ENCODE data around the gene TNFRSF1A.
A peak's percentile ranks its signal among the peaks of the same experiment; 100 is the strongest.

Gene TNFRSF1A

DNA sequence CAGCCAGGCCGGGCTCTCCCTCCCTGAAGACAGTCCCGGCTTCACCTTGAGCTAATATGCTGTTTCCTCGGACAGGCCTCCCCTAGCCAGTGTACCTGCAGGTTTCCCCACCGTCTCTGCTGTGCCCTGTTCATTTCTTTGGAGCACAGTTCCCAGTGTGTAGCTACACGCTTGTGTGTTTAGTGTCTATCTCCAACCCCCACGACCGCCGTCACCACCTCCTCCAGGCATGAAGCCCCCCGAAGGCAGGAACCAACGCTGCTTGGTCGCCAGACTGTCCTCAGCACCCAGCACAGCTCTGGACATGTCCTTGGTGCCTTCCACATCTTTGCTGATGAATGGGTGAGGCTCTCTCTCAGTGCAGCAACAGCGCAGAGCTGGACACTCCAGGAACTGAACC lies 57.6 kb downstream of the TNFRSF1A start:
- peaks cover 2% of the 10 kb centered on the region for H3K36me3 Mint-ChIP-seq (ENCODE audit: insufficient read depth)
- H3K9me3 Mint-ChIP-seq, result no peaks in the 10 kb centered on the region
- H3K27me3 Mint-ChIP-seq, result peaks cover 49% of the 10 kb centered on the region
- H3K27ac Mint-ChIP-seq (ENCODE audit: low read depth), result no peak overlapping the region
- no peak overlapping the region for H3K4me3 Mint-ChIP-seq
- H3K4me1 Mint-ChIP-seq, result peaks cover 7% of the 10 kb centered on the region
- DNase-seq (ENCODE audit: low spot score in 2 of 2) (no peak), ATAC-seq (replicated peaks; ENCODE audit: extremely low read depth, poor library complexity, severe bottlenecking) (no peak)

GRCh38 chr12:6282453-6282840 lies 59.4 kb downstream of the TNFRSF1A start:
- no peak for DNase-seq (ENCODE audit: low spot score in 2 of 2)
- Mint-ChIP-seq H3K9me3 (no peaks in the 10 kb centered on the region), H3K27ac (ENCODE audit: low read depth) (no peak overlapping the region), H3K36me3 (ENCODE audit: insufficient read depth) (peaks cover 2% of the 10 kb centered on the region), H3K4me3 (no peak overlapping the region), H3K27me3 (peaks cover 34% of the 10 kb centered on the region), H3K4me1 (peaks cover 7% of the 10 kb centered on the region)
- no peak for ATAC-seq (replicated peaks; ENCODE audit: extremely low read depth, poor library complexity, severe bottlenecking)

DNA sequence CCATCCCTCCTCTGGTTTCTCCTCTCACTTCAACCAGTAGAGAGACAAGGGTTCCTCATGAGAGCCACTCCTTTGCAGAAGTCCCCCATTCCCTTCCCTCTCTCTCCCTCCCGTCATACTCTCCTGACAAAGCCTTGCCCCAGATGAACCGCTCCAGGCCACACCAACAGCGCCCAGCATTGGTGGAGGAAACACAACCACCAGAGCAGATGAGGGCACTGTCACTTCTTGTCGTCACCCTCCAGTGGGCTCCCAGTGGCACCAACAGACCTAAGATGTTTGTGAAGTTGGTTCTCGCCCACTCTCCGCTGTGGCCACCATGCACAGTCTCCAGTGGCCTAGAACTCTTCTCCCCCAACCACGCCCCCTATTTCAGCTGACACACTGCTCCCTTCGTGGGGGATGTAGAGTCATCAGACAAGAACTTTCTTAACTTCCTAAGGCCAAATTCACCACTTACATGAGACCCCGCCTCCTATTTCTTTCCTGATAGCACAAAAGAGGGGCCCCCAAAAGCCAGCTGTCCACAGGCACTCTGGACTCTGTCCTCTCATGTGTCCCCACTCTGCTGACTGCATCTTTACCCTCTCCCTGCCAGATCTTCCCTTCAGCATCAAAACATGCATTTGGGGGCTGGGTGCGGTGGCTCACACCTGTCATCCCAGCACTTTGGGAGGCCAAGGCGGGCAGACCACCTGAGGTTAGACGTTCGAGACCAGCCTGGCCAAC lies 60.6 kb downstream of the TNFRSF1A start:
- Mint-ChIP-seq H3K36me3 (ENCODE audit: insufficient read depth) (peaks cover 2% of the 10 kb centered on the region), H3K4me1 (peaks cover 7% of the 10 kb centered on the region), H3K27ac (ENCODE audit: low read depth) (no peak overlapping the region), H3K27me3 (peaks cover 44% of the 10 kb centered on the region), H3K9me3 (no peaks in the 10 kb centered on the region), H3K4me3 (no peak overlapping the region)
- DNase-seq (ENCODE audit: low spot score in 2 of 2) (no peak), ATAC-seq (replicated peaks; ENCODE audit: extremely low read depth, poor library complexity, severe bottlenecking) (no peak)

DNA sequence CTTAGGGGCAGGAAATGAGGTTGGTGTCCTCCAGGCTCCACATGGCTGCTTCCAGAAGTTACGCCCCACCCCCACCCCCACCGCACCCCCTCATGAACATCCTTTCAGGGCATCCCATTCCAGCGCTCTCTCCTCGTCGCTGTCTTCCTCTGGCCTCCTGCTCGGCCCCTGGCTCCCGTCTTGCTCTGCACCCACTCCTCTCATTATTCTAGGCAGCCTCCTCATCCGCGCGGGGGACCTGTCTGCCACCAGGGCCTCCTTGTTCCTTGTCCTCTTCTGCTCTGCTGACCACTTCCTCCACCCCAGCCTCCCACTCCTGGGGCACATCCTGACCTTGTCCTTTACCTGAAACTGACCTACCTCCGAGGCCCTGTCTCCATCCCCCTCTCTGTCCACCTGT lies 61.2 kb downstream of the TNFRSF1A start:
- peaks cover 7% of the 10 kb centered on the region for H3K4me1 Mint-ChIP-seq
- no peak overlapping the region for H3K4me3 Mint-ChIP-seq

DNA sequence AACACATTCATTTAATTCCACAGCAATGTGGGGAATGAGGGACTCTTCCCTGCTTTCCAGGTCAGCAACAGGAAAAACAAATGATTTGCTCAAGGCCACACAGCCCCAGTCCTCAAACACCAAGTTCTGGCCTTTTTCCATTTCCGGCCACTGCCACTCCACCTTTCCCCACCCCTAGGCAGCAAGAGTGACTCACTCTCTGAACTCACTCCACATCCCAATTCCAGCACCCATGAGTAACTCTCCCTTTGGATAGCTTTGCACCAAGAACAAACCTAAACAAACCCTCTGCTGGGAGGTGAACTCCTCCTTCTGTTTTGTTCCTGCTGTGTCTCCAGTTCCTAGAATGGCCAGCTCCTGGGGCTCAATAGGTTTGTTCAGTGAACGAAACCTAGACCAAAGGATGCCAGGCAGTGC lies 61.8 kb downstream of the TNFRSF1A start:
- Mint-ChIP-seq H3K4me1 (peaks cover 5% of the 10 kb centered on the region), H3K9me3 (no peaks in the 10 kb centered on the region), H3K27ac (ENCODE audit: low read depth) (no peak overlapping the region), H3K4me3 (no peak overlapping the region), H3K27me3 (peaks cover 56% of the 10 kb centered on the region), H3K36me3 (ENCODE audit: insufficient read depth) (peaks cover 2% of the 10 kb centered on the region)
- ATAC-seq (replicated peaks; ENCODE audit: extremely low read depth, poor library complexity, severe bottlenecking), result no peak
- DNase-seq (ENCODE audit: low spot score in 2 of 2), result no peak

More for the DNA sequence above, 61.2 kb downstream of the TNFRSF1A start:
- ATAC-seq (replicated peaks; ENCODE audit: extremely low read depth, poor library complexity, severe bottlenecking) (no peak), DNase-seq (ENCODE audit: low spot score in 2 of 2) (no peak)
- H3K27ac Mint-ChIP-seq (ENCODE audit: low read depth), result no peak overlapping the region
- H3K9me3 Mint-ChIP-seq, result no peaks in the 10 kb centered on the region
- peaks cover 50% of the 10 kb centered on the region for H3K27me3 Mint-ChIP-seq
- H3K36me3 Mint-ChIP-seq (ENCODE audit: insufficient read depth), result peaks cover 2% of the 10 kb centered on the region

GRCh38 chr12:6279631-6280030 lies 62.2 kb downstream of the TNFRSF1A start:
- no peak for DNase-seq (ENCODE audit: low spot score in 2 of 2)
- ATAC-seq (replicated peaks; ENCODE audit: extremely low read depth, poor library complexity, severe bottlenecking), result no peak
- Mint-ChIP-seq H3K36me3 (ENCODE audit: insufficient read depth) (peaks cover 2% of the 10 kb centered on the region), H3K4me3 (peak overlapping the region; percentile 31), H3K4me1 (peaks cover under 1% of the 10 kb centered on the region), H3K27me3 (peaks cover 61% of the 10 kb centered on the region), H3K27ac (ENCODE audit: low read depth) (no peak overlapping the region), H3K9me3 (no peaks in the 10 kb centered on the region)

GRCh38 chr12:6279256-6279628 lies 62.6 kb downstream of the TNFRSF1A start:
- peaks cover 64% of the 10 kb centered on the region for H3K27me3 Mint-ChIP-seq
- no peak for DNase-seq (ENCODE audit: low spot score in 2 of 2)
- H3K4me3 Mint-ChIP-seq, result peak overlapping the region; percentile 31
- no peaks in the 10 kb centered on the region for H3K9me3 Mint-ChIP-seq
- H3K36me3 Mint-ChIP-seq (ENCODE audit: insufficient read depth), result peaks cover 2% of the 10 kb centered on the region
- H3K4me1 Mint-ChIP-seq, result no peaks in the 10 kb centered on the region
- no peak for ATAC-seq (replicated peaks; ENCODE audit: extremely low read depth, poor library complexity, severe bottlenecking)
- no peak overlapping the region for H3K27ac Mint-ChIP-seq (ENCODE audit: low read depth)

All from central memory CD8-positive, alpha-beta T cell (primary cell).